Neural cell (in vitro differentiated cells): ENCODE results near the gene CPNE4. TPM values are rescaled to one million over a fixed set of nuclear protein-coding genes. Genes with fewer than 3 reads are reported as not detected.

Experiments
- H2AFZ ChIP-seq: fragments of 200-600, 300-800 bp; sonication (generic), shearing (Covaris generic); 2 replicates; pipeline ENCODE4 v1.6.0; 2014; ENCODE audit warnings: low read depth, mild to moderate bottlenecking, antibody characterized with exemption, low read length, moderate library complexity
- H3F3A ChIP-seq: fragments of 200-600 bp; shearing (Covaris generic); 2 replicates; pipeline ENCODE4 v1.6.1; 2016; ENCODE audit warnings: mild to moderate bottlenecking, moderate library complexity, mixed read lengths, antibody characterized with exemption, low read length; ENCODE audit not compliant: insufficient read depth, poor library complexity, severe bottlenecking
- H3K27ac ChIP-seq: fragments of 200-600, 300-800 bp; sonication (generic), shearing (Covaris generic); 2 replicates; pipeline ENCODE4 v1.5.1; 2014; ENCODE audit warnings: mild to moderate bottlenecking, low read length, moderate library complexity
- H3K27me3 ChIP-seq: fragments of 300-800, 200-600 bp; sonication (generic), shearing (Covaris generic); 2 replicates; pipeline ENCODE4 v1.6.0; 2014; ENCODE audit warnings: mild to moderate bottlenecking, low read depth, low read length, moderate library complexity; ENCODE audit not compliant: insufficient read depth
- H3K36me3 ChIP-seq: fragments of 300-800, 200-600 bp; sonication (generic), shearing (Covaris generic); 2 replicates; pipeline ENCODE4 v1.5.1; 2014; ENCODE audit warnings: mild to moderate bottlenecking, antibody characterized with exemption, low read length, moderate library complexity; ENCODE audit not compliant: insufficient read depth
- H3K4me2 ChIP-seq: fragments of 300-800, 200-600 bp; sonication (generic), shearing (Covaris generic); 2 replicates; pipeline ENCODE4 v1.6.0; 2014; ENCODE audit warnings: mild to moderate bottlenecking, low read length
- H3K4me3 ChIP-seq: fragments of 300-800, 200-600 bp; sonication (generic), shearing (Covaris generic); 2 replicates; pipeline ENCODE4 v1.5.1; 2014; ENCODE audit warnings: mild to moderate bottlenecking, low read length, moderate library complexity
- H3K79me2 ChIP-seq: fragments of 200-600 bp; shearing (Covaris generic); replicated peaks from 2 replicates; pipeline ENCODE4 v1.6.0; 2014; ENCODE audit warnings: mild to moderate bottlenecking, low read length, moderate library complexity; ENCODE audit not compliant: insufficient read depth
- H3K9ac ChIP-seq: fragments of 300-800, 200-600 bp; sonication (generic), shearing (Covaris generic); 2 replicates; pipeline ENCODE4 v1.6.1; 2016; ENCODE audit warnings: mild to moderate bottlenecking, low read length, mixed read lengths
- H3K9me2 ChIP-seq: fragments of 200-600 bp; shearing (Covaris generic); 2 replicates; pipeline ENCODE4 v1.6.1; 2016; ENCODE audit warnings: mild to moderate bottlenecking, low read length, mixed read lengths; ENCODE audit not compliant: insufficient read depth
- H3K9me3 ChIP-seq: fragments of 200-600, 300-800 bp; sonication (generic), shearing (Covaris generic); 2 replicates; pipeline ENCODE4 v1.6.1; 2016; ENCODE audit warnings: mild to moderate bottlenecking, mixed run types, low read length, moderate library complexity, mixed read lengths
- H4K20me1 ChIP-seq: fragments of 200-600 bp; shearing (Covaris generic); 2 replicates; pipeline ENCODE4 v1.6.1; 2016; ENCODE audit warnings: mild to moderate bottlenecking, mixed run types; ENCODE audit not compliant: insufficient read depth
- EP300 ChIP-seq: fragments of 450-650 bp; conservative IDR thresholded peaks from 2 replicates; pipeline ENCODE4 v1.6.1; 2014; ENCODE audit warnings: antibody characterized with exemption, mild to moderate bottlenecking, moderate library complexity; ENCODE audit not compliant: poor library complexity, severe bottlenecking
- EZH2 ChIP-seq: fragments of 200-600, 300-800 bp; shearing (Covaris generic), sonication (generic); IDR thresholded peaks from 2 replicates; pipeline ENCODE4 v1.6.1; 2014; ENCODE audit warnings: antibody characterized with exemption, low read length, borderline replicate concordance, mild to moderate bottlenecking; ENCODE audit not compliant: insufficient read depth, poor library complexity, severe bottlenecking
- MXI1 ChIP-seq: fragments of 450-650 bp; conservative IDR thresholded peaks from 2 replicates; pipeline ENCODE4 v1.6.1; 2014; ENCODE audit warnings: antibody characterized with exemption, mild to moderate bottlenecking; ENCODE audit not compliant: poor library complexity, severe bottlenecking
- POLR2AphosphoS5 ChIP-seq: IDR thresholded peaks from 2 replicates; pipeline ENCODE4 v1.6.1; 2012
- RAD21 ChIP-seq: fragments of 450-650 bp; conservative IDR thresholded peaks from 2 replicates; pipeline ENCODE4 v1.6.1; 2014; ENCODE audit warnings: antibody characterized with exemption, mild to moderate bottlenecking, moderate library complexity
- SMC3 ChIP-seq: fragments of 450-650 bp; conservative IDR thresholded peaks from 2 replicates; pipeline ENCODE4 v1.6.1; 2014; ENCODE audit warnings: antibody characterized with exemption, mild to moderate bottlenecking, moderate library complexity; ENCODE audit not compliant: poor library complexity
- TAF1 ChIP-seq: IDR thresholded peaks from 2 replicates; pipeline ENCODE4 v1.6.1; 2012; ENCODE audit warnings: low read depth
- polyA plus RNA-seq: library from polyadenylated mRNA; depleted of rRNA; stranded (reverse); fragments of >200 nt; gene quantifications from 2 replicates; pipeline ENCODE4 v1.2.3, GENCODE V29; 2014
- TF ChIP-seq, protein P1 (sequence below): fragments of 450-650 bp; IDR thresholded peaks from 2 replicates; pipeline ENCODE4 v1.5.1; 2014; ENCODE audit warnings: antibody characterized with exemption, mild to moderate bottlenecking, moderate library complexity; ENCODE audit not compliant: poor library complexity, severe bottlenecking
- TF ChIP-seq, protein P2 (sequence below): IDR thresholded peaks from 2 replicates; pipeline ENCODE4 v1.6.1; 2012; ENCODE audit warnings: borderline replicate concordance

Gene CPNE4
- polyA plus RNA-seq, 1 donor from 2014 or later, result 0.59 TPM

DNA sequence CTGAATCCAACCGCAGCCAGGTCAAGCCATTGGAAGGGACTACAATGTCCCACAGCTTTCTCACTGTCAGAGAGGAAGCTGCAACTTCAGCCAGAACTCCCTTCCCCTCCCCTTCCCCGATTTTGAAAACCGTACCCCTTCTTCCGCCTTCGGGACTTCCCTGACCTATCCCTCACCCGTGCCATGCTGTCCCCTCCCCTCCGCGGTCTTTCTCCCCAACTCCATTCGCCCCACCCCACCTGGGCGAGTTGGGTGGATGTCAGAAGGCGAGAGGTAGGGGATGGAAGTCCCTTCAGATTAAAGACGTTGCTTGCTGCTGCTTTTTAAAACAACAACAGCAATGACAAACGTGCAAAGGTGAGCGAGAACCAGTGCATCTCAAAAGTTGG is 723 bp downstream of the CPNE4 start:
- peak overlapping the region; percentile 79 for H3K4me2 ChIP-seq
- no peaks in the 10 kb centered on the region for H3K9me3 ChIP-seq
- no peaks in the 10 kb centered on the region for H3K79me2 ChIP-seq
- no peaks in the 10 kb centered on the region for H3K9me2 ChIP-seq
- no peaks in the 10 kb centered on the region for H3F3A ChIP-seq
- no peaks in the 10 kb centered on the region for H3K36me3 ChIP-seq
- no peak overlapping the region for H3K9ac ChIP-seq
- peaks cover 63% of the 10 kb centered on the region for H3K27me3 ChIP-seq
- no peak overlapping the region for H3K27ac ChIP-seq
- TF ChIP-seq MXI1 (no peak), TAF1 (no peak), SMC3 (no peak), POLR2AphosphoS5 (no peak), RAD21 (no peak), EZH2 (no peak), EP300 (no peak)
- TF ChIP-seq, protein P1, sequence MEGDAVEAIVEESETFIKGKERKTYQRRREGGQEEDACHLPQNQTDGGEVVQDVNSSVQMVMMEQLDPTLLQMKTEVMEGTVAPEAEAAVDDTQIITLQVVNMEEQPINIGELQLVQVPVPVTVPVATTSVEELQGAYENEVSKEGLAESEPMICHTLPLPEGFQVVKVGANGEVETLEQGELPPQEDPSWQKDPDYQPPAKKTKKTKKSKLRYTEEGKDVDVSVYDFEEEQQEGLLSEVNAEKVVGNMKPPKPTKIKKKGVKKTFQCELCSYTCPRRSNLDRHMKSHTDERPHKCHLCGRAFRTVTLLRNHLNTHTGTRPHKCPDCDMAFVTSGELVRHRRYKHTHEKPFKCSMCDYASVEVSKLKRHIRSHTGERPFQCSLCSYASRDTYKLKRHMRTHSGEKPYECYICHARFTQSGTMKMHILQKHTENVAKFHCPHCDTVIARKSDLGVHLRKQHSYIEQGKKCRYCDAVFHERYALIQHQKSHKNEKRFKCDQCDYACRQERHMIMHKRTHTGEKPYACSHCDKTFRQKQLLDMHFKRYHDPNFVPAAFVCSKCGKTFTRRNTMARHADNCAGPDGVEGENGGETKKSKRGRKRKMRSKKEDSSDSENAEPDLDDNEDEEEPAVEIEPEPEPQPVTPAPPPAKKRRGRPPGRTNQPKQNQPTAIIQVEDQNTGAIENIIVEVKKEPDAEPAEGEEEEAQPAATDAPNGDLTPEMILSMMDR, result no peak
- TF ChIP-seq, protein P2, sequence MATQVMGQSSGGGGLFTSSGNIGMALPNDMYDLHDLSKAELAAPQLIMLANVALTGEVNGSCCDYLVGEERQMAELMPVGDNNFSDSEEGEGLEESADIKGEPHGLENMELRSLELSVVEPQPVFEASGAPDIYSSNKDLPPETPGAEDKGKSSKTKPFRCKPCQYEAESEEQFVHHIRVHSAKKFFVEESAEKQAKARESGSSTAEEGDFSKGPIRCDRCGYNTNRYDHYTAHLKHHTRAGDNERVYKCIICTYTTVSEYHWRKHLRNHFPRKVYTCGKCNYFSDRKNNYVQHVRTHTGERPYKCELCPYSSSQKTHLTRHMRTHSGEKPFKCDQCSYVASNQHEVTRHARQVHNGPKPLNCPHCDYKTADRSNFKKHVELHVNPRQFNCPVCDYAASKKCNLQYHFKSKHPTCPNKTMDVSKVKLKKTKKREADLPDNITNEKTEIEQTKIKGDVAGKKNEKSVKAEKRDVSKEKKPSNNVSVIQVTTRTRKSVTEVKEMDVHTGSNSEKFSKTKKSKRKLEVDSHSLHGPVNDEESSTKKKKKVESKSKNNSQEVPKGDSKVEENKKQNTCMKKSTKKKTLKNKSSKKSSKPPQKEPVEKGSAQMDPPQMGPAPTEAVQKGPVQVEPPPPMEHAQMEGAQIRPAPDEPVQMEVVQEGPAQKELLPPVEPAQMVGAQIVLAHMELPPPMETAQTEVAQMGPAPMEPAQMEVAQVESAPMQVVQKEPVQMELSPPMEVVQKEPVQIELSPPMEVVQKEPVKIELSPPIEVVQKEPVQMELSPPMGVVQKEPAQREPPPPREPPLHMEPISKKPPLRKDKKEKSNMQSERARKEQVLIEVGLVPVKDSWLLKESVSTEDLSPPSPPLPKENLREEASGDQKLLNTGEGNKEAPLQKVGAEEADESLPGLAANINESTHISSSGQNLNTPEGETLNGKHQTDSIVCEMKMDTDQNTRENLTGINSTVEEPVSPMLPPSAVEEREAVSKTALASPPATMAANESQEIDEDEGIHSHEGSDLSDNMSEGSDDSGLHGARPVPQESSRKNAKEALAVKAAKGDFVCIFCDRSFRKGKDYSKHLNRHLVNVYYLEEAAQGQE, result no peak
- no peaks in the 10 kb centered on the region for H4K20me1 ChIP-seq
- H2AFZ ChIP-seq, result no peak overlapping the region
- H3K4me3 ChIP-seq, result peak overlapping the region; percentile 72

DNA sequence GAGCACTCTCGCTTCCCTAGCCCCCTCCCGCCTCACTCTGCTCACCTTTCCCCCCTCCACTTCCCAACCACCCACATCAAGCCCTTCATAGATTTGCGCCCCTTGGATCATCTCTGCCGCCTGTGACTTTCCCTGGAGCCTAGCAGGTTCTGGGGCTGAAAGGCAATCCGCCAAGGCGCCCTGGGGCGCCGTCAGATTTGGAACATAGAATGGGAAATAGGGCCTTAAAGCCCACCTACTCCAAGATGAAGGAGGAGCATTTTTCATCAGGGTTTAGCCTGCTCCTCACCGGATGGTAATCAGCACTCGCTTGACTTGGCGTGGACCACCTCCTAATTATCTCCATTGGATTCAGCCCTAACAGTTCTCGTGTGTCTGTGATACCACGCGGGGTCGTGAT is 1.3 kb downstream of the CPNE4 start:
- H3K79me2 ChIP-seq, result no peaks in the 10 kb centered on the region
- H3K36me3 ChIP-seq, result no peaks in the 10 kb centered on the region

More for the DNA sequence above, 1.3 kb downstream of the CPNE4 start:
- Histone ChIP-seq H3K4me2 (no peak overlapping the region), H3K4me3 (peak overlapping the region; percentile 72), H2AFZ (no peak overlapping the region), H3F3A (no peaks in the 10 kb centered on the region), H3K9me2 (no peaks in the 10 kb centered on the region), H3K27me3 (peaks cover 63% of the 10 kb centered on the region), H3K27ac (no peak overlapping the region), H3K9me3 (no peaks in the 10 kb centered on the region), H3K9ac (no peak overlapping the region), H4K20me1 (no peaks in the 10 kb centered on the region)
- TF ChIP-seq SMC3 (no peak), MXI1 (no peak), EP300 (no peak), RAD21 (no peak), POLR2AphosphoS5 (no peak), EZH2 (no peak), TAF1 (no peak)
- TF ChIP-seq, protein P1, result no peak
- TF ChIP-seq, protein P2, result no peak
